GM18507 (cell line): ENCODE measurements around the gene ZNG1C.
"Not testable (repeated sequence)": the region's sequence is repeated elsewhere in the genome, so short reads cannot be mapped to it uniquely, and the experiment has no call there.

ENCODE experiments used
- DNase-seq: peaks from one replicate; pipeline ENCODE4 v3.0.0; 2011; ENCODE audit warnings: low read depth; ENCODE audit not compliant: insufficient read length; ENCODE audit errors: extremely low spot score
- FAIRE-seq: peaks from 2 replicates; lab custom pipeline; 2011; peaks lifted over from hg19 to GRCh38; lab: Jason Lieb, UNC

ZNG1C gene

GRCh38 chr9:68241683-68242082 is at the start of gene ZNG1C:
ZNG1C (plus strand) TSS chr9:68241983; CDS start chr9:68242032, 49 bp downstream.
- FAIRE-seq, DNase-seq: not testable (repeated sequence)

- not testable (repeated sequence) for DNase-seq, FAIRE-seq
Measured at GRCh38 chr9:68242437-68242836, 654 bp downstream of the ZNG1C start.

- not testable (repeated sequence) for DNase-seq, FAIRE-seq
Measured at GRCh38 chr9:68281041-68281440, 39.3 kb downstream of the ZNG1C start.

DNA sequence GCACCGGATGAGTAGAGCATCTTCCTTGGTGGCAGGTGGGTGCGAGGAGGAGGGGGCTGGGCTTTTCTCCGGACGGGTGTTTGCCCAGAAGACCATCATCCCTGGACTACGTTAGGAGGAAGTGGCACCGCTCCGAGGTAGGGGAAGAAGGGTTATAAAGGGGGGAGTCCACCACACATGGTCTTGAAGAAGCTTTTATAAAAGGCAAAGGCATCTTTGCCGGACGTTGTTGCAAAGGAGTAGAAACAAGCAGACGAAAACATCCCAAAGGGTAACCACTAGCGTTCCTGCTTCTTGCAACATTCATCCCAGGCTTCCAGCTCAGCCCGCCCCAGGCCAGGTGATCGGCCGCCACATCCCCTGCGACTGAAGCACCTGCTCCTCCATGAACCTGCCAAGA is 60.8 kb downstream of the ZNG1C start, which contains the start of gene FOXD4L3:
Gene FOXD4L3, plus strand, starts transcription at position 301 of the 400 bp plus-strand sequence. Its CDS starts 85 bp downstream, at position 386.
- not testable (repeated sequence) for DNase-seq, FAIRE-seq

- not testable (repeated sequence) for FAIRE-seq, DNase-seq
Measured at GRCh38 chr9:68303771-68304170, 62.0 kb downstream of the ZNG1C start.

- DNase-seq, FAIRE-seq: not testable (repeated sequence)
Measured at GRCh38 chr9:68304212-68304611, 62.4 kb downstream of the ZNG1C start.

- DNase-seq, FAIRE-seq: not testable (repeated sequence)
Measured at GRCh38 chr9:68304777-68305176, 63.0 kb downstream of the ZNG1C start.

DNA sequence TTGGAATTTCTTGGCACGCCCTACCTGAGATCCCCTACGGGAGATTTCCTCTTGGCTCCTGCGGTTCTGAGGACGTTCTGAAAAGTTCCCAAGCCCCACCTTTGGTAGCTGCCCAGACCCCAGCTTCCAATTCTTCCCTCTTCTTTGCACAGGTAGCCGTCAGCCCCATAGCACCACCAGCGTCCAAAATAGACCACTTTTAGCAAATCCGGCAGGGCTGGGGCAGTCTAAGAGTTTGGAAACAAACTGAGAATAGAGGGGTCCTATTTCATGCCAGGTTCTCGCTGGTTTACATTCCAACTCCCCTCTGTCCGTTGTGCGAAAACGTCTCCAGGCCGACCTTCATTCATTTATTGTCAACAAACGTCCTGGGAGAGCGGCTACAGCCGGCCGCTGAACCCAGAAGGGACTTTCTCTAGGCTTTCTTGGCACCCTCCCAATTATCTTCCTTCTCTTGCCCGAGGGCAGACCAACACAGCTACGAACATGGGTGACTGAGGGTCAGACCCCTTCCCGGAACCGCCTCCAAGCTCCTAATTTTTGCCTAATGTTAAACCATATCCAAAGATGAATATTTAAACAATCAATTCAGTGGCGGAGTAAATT is 64.0 kb downstream of the ZNG1C start:
- not testable (repeated sequence) for FAIRE-seq, DNase-seq

DNA sequence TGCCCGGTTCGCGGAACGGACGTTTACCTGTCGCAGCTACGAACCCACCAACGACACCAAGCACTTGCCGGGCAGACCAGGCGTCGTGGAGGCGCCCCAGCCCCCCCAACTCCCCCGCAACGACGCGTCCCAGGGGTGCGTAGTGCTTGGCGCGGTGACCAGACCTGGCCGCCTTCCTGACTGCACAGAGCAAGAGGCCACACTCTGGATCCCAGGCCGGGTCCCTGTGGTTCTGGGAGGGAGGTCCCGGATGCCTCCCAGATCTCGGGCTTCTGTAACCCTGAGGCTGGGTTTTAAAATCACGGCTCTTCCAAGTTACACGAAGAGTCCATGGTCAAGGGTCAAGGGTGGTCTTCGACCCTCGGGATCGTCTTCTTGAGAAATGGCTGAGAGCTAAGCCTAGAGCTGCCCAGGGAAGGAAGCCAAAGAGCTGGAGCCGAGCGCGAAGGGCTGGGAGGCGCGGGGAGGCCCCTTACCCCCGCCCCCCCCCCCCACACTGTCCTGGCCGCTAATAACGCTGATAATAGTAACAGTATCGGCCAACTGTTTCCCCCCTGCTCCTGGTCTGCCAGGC is 64.7 kb downstream of the ZNG1C start:
- DNase-seq, FAIRE-seq: not testable (repeated sequence)

DNA sequence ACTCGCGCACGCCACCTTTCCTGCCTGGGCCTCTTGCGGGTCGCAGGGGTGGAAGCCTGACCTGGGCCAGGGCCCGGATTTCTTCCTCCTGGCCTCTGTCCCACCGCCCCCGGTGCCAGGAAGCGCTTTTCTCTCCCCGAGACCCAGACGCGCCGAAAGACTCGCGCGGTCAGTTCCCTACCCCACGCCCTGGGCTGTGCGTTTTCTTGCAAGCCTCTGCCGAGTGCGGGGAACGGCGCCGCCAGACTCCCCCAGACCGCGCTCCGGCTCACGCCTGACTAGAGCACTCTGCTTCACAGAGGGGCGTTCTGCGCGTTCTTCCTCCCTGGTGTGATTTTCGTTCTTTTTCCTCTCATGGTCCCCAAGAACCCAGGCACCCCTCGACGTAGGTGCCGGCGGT is 65.3 kb downstream of the ZNG1C start:
- not testable (repeated sequence) for DNase-seq, FAIRE-seq

DNA sequence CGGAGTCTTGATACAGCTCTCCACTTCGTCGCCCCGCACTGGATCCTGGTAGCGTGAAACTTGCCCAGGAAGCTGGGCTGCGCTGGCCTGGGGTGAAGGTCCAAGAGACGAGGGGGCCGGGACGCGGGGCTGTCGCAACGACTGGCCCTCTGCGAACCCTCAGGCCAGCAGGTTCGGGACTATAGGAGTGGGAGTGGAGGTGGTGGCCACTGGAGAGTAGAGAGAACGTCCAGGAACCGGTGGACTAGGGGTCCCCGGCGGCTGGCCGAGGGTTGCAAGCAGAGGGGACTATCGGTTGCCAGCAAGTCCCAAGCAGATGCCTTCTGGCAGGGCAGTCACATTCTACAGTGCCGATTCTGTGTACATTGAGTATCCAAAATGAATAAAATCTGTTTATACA is 65.9 kb downstream of the ZNG1C start:
- FAIRE-seq, DNase-seq: not testable (repeated sequence)

GRCh38 chr9:68311208-68311607 is 69.4 kb downstream of the ZNG1C start:
- DNase-seq, FAIRE-seq: not testable (repeated sequence)

- FAIRE-seq, DNase-seq: not testable (repeated sequence)
Measured at GRCh38 chr9:68318209-68318608, 76.4 kb downstream of the ZNG1C start.

DNA sequence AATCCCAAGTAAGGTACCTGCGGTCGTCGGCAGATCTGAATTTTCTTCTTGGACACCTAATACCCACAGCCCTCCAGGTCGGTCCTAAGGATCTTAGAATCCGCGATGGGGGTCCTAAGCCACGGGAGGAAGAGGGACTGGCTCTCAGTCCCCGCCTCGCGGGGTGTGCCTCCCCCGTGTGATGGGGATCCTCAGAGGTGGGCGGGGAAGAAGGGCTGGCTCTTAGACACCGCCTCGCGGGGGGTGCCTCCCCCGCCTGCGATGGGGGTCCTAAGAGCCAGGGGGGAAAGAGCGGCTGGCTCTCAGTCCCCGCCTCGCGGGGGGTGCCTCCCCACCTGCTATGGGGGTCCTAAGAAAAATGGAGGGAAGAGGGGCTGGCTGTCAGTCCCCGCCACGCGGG is 82.0 kb downstream of the ZNG1C start:
- not testable (repeated sequence) for FAIRE-seq

GRCh38 chr9:68324518-68324917 is 82.7 kb downstream of the ZNG1C start:
- not testable (repeated sequence) for FAIRE-seq, DNase-seq

More for the DNA sequence above, 82.0 kb downstream of the ZNG1C start:
- not testable (repeated sequence) for DNase-seq

GRCh38 chr9:68329106-68329505 is 87.3 kb downstream of the ZNG1C start:
- DNase-seq, FAIRE-seq: not testable (repeated sequence)

DNA sequence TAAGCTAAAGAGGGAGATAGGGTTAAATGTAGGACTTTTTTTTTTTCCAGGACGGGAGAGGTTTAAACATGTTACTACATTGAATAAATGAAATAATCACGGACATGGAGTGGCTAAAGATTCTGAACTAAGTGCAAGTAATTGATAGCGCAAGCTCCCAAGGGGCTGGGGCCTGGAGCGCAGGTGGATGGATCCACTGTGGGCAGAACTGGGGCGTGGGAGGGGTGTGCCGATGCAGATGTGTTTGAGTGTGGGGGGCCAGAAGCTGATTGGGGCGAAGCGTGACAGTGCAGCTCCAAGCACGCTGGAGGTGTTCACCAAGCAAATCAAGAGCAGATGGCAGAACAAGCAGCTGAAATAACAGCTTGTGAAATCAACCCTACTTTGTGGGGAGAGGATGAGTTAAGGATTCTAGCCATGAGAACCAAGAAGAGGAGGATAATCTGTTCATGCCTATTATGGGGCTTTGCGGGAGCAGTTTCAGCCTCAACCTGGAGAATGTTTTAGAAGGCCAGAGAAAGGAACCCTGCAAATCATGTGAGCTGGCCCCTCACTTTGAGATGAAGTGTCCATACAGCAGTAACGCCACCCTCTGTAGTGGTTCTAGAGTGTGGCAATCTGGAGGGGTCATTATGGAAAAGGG is 88.9 kb downstream of the ZNG1C start:
- FAIRE-seq, DNase-seq: not testable (repeated sequence)

- DNase-seq, FAIRE-seq: not testable (repeated sequence)
Measured at GRCh38 chr9:68332122-68332521, 90.3 kb downstream of the ZNG1C start.

GRCh38 chr9:68335935-68336334 is 94.2 kb downstream of the ZNG1C start:
- FAIRE-seq, DNase-seq: not testable (repeated sequence)
